Urothelium cell line (cell line): Measurements from ENCODE around the gene EEFSEC.

ENCODE experiments used
- DNase-seq: peaks from one replicate; pipeline ENCODE4 v3.0.0; 2011; ENCODE audit warnings: low spot score, mixed read lengths
- FAIRE-seq: peaks from 2 replicates; lab custom pipeline; 2011; peaks lifted over from hg19 to GRCh38; lab: Jason Lieb, UNC

The EEFSEC gene

DNA sequence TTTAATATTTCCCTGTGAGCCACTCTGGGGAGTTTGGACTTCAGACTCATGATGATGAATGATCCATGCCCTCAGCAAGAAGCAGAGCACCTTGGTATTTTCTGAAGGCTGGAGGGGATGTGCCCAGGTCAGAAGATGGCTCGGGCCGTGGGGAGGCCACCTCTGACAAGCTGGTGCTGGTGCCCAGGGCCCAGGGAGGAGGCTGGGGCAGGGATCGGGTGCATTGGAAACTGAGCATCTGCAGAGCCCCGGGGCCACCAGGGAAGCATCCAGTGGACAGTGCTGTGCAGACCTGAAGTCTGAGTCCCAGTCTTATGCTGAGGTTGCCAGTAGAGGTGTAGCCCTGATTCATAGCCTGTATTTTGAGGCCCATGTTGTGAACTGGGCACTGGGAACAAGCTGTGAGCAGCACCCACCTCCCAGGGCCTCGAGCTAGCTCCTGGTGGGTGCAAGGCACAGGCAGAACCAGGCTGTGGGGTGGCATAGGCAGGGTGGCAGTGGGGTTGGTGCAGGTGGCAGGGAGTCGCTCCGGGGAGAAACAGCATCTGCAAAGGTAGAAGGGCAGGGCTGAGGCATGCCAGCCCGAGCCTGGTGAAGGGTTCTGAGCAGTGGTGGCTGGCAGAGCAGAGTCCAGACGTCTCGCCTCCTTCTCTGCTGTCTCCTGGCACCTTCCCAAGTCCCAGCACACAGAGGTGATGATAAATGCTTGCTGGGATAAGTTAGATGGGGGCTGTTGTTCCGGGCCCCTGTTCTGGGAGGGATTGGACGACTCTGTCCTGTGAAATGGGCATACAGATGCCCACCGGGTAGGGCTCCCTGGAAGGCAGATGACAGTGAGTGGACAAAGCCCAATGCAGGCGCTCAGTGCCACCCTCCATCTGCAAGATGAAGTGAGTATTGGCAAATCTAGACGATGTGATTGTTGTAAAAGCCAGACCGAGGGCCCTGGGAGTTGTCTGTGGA, 302.8 kb downstream of the EEFSEC start:
- DNase-seq (no peak), FAIRE-seq (no peak)

DNA sequence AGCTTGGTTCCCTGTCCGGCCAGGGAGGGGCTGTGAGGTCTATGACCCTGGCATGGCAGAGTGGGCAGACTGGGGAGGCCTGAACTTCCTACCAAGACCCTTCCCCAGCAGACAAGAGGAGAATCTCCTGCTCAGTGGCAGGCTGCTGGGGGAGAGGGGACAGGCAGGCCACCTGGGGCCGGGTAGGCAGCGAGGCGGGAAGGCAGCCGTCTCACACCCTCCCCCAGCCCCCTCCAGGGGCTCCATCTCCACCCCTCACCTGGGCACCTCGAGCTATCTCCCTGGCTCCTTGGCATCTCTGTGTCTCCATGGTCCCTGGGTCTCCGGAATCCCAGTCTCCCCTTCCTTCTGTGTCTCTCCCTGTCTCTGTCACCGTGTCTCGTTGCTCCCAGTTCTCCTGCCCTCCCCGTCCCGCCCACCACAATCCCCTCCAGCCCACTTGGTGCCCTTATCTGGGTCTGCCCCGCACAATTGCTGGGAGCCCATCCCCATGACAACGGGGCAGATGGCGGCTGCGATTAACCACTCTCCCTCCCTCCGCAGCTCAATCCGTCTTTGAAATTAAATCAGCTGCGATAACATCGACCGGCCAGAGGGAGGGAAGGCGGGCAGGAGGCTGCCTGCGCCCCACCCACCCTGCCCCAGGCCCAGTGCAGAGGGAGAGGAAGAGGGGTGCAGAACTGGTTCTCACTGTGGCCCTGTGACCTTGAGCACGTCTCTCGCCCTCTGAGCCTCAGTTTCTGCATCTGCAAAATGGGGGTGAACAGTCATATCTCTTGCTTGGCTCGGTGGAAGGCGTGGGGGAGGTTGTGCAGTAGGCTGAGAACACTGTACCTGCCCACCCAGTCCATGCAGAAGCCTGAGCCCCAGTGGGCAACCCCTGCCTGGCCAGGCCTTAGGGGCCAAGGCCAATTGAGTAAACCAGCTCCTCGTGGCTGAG, 303.8 kb downstream of the EEFSEC start:
- DNase-seq (no peak), FAIRE-seq (no peak)

DNA sequence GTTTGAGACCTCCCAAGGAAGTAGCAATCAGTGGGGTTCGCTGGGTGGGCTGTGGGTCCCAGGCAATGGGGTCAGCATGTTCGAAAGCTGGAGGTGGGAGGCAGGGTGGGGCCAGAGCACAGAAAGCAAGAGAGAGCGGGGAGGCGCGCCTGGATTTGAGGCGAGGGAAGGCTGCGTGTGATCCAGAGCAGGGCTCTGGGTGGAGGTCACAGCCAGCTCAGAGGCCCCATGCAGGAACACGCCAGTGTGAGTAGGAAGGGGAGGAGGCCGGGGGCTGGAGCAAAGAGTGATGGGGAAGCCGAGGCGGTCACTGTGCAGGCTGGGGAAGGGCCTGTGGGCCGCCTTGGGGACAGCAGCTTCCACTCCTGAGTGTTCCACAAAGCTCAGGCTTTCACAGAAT, 304.7 kb downstream of the EEFSEC start:
- DNase-seq: no peak
- FAIRE-seq: no peak
